Measurements from ENCODE around the gene TJP1. TPM values are rescaled to one million over a fixed set of nuclear protein-coding genes. Genes with fewer than 3 reads are reported as not detected.

Gene TJP1
- 47.2 and 47.9 TPM in 2 replicates for total RNA-seq

GRCh38 chr15:29822100-29822683 is at the start of gene TJP1:
Gene TJP1 (minus strand): TSS chr15:29822468. CDS start chr15:29822028, 440 bp downstream.

All from smooth muscle cell of bladder (primary cell).